Epithelial cell of proximal tubule (primary cell): ENCODE data around the gene REN. TPM values are rescaled to one million over a fixed set of nuclear protein-coding genes. Genes with fewer than 3 reads are reported as not detected.

Experiments used
- DNase-seq: peaks from one replicate; pipeline ENCODE4 v3.0.0-alpha.2; 2011; ENCODE audit warnings: low read depth
- H3K4me3 ChIP-seq: 2 replicates; pipeline ENCODE4 v1.5.1; 2011; ENCODE audit warnings: low read depth, mild to moderate bottlenecking, low read length
- CTCF ChIP-seq: conservative IDR thresholded peaks from 2 replicates; pipeline ENCODE4 v1.5.1; 2012; ENCODE audit warnings: low read depth, mild to moderate bottlenecking, low read length
- total RNA-seq: library from RNA; depleted of rRNA; stranded (reverse); fragments of >200 nt; gene quantifications from 2 replicates; pipeline ENCODE4 v1.2.3, GENCODE V29; 2015

REN gene
- total RNA-seq, 1 donor from 2014 or later = 0.12 TPM

GRCh38 chr1:204192046-204192445, 25.9 kb upstream of the REN start:
- no peak for DNase-seq
- no peak for TF ChIP-seq CTCF

DNA sequence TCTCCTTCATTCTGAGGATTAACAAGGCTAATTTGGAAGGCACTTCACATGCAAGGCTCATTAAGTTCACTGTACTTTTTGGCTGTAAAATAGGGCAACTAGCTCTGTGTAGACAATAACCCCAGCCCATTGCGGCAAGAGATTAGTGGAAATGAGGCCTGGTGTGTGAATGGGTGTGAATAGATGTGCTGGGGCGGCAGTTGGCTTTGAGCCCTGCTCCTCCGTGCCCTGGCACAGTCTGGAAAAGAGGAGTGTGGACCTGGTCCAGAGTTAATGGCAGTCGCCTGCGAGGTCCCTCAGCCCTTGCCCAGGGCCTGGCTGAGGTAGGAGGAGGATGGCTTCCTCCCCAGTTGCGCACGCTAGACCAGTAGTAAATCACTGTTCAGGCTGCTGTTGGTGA, 25.3 kb upstream of the REN start:
- no peak overlapping the region for H3K4me3 ChIP-seq
- no peak for TF ChIP-seq CTCF
- no peak for DNase-seq

More at GRCh38 chr1:204192046-204192445, 25.9 kb upstream of the REN start:
- H3K4me3 ChIP-seq = no peak overlapping the region

DNA sequence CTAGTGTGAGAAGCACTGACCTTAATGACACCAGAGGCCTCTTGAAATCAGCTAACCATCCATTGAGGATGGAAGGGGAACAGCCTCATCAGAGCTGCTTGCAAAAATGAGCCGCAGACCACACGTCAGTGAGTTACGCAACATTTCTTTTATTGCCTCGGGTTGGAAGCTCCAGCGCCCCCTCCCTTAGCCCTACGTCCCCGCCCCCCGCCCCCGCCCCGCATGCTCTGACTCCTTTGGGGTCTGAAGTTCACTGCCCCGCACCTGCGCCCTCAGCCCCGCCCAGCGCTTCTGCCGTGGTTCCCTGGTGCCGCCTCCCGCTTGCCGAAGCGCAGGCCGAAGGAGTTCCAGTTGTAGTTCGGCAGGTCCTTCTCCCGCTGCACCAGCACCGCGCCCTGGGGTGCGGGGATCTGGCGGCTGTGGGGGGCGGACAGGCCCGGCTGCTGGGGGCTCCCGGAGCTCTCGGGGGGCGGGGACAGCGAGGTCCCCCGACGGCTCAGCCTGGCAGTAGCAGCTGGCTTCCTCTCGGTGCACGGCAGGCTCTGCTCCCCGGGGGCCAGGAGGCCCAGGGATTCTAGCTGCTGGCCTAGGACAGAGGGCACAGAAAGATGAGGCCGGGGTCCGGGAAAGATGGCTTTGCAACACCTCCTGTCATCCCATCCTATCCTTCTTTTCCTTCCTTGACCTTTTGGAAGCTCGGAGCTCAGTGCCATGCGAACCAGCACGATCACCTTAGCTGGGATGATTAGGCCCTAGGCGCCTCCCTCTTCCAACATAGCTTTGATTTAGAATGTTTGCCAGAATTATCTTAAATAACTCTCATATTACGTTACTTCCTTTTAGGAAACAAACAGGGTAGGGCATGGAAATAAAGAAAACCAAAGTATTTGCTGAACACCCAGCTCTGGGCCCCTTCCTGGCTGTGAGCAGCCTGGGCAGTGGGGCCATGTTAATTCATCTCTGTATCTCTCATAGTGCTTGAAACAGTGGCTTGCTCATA, 24.4 kb upstream of the REN start:
- no peak for TF ChIP-seq CTCF
- DNase-seq = no peak
- H3K4me3 ChIP-seq = peak overlapping the region; percentile 33

- H3K4me3 ChIP-seq = no peak overlapping the region
- no peak for TF ChIP-seq CTCF
- DNase-seq = no peak
Observed at GRCh38 chr1:204188959-204189639, 23.0 kb upstream of the REN start.

GRCh38 chr1:204186597-204186996, 20.5 kb upstream of the REN start:
- no peak for DNase-seq
- no peak overlapping the region for H3K4me3 ChIP-seq
- TF ChIP-seq CTCF = no peak

- TF ChIP-seq CTCF = no peak
Observed at GRCh38 chr1:204181116-204181515, 15.0 kb upstream of the REN start.

More at GRCh38 chr1:204181116-204181515, 15.0 kb upstream of the REN start:
- no peak for DNase-seq
- no peak overlapping the region for H3K4me3 ChIP-seq
